Spleen (tissue), 7 donors: ENCODE measurements around the gene UROC1.

Experiments
- POLR2A ChIP-seq, 3 donors: fragments of 450-650 bp; IDR thresholded peaks; one replicate each; pipeline ENCODE4 v1.5.1; 2017; ENCODE audit warnings: antibody characterized with exemption in 3 of 3, mild to moderate bottlenecking in 1 of 3
- POLR2AphosphoS5 ChIP-seq, 3 donors: sonication (generic); formaldehyde crosslinking; IDR thresholded peaks; one replicate each; pipeline ENCODE4 v1.5.1; 2017; ENCODE audit warnings: antibody characterized with exemption in 3 of 3
- TF ChIP-seq, protein P1 (sequence below), 11 experiments: fragments of 200-600 bp in 7 of 11; fragments of 450-650 bp in 4 of 11; sonication (generic) in 4 of 11; IDR thresholded peaks in 8 of 11; conservative IDR thresholded peaks in 3 of 11; 1 replicate in 7 of 11; 2 replicates in 4 of 11; pipeline versions ENCODE4 v1.4.0 to v1.8.0; 2016 to 2021; ENCODE audit warnings: antibody characterized with exemption in 11 of 11, inconsistent platforms in 4 of 11, mild to moderate bottlenecking in 1 of 11
- donor health status: DM: no; HTN: no; CAD: no; lungs with moderate emphysema.
- donor health status: DM: no; HTN: no; CAD: no.
- donor health status: DM: no; HTN: no; CAD: no.

DNA sequence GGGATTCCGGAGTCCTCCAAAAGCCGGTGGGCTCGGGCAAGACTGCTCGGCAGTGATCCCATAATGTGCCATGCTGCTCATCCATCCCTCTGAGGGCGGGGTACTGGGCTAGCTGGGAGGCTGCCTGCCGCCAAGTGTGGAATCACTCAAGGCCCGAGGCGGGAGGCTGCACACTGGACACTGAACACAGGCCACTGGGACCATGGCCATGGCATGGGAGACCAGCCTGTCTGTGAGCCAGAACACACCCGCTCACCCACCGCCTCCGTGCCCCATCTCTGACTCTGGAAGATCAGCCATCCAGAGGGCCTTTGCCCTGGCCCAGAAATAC lies 39.8 kb upstream of the UROC1 start:
- TF ChIP-seq, protein P1, sequence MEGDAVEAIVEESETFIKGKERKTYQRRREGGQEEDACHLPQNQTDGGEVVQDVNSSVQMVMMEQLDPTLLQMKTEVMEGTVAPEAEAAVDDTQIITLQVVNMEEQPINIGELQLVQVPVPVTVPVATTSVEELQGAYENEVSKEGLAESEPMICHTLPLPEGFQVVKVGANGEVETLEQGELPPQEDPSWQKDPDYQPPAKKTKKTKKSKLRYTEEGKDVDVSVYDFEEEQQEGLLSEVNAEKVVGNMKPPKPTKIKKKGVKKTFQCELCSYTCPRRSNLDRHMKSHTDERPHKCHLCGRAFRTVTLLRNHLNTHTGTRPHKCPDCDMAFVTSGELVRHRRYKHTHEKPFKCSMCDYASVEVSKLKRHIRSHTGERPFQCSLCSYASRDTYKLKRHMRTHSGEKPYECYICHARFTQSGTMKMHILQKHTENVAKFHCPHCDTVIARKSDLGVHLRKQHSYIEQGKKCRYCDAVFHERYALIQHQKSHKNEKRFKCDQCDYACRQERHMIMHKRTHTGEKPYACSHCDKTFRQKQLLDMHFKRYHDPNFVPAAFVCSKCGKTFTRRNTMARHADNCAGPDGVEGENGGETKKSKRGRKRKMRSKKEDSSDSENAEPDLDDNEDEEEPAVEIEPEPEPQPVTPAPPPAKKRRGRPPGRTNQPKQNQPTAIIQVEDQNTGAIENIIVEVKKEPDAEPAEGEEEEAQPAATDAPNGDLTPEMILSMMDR (IDR thresholded peaks at IDR 0.05 in 8 of 11, conservative IDR thresholded peaks at IDR 0.05 in 3 of 11) = no peak
- TF ChIP-seq POLR2A (IDR thresholded peaks at IDR 0.05) = no peak
- no peak for TF ChIP-seq POLR2AphosphoS5 (IDR thresholded peaks at IDR 0.05)
